ENCODE results near the gene ARHGEF19. TPM values are rescaled to one million over a fixed set of nuclear protein-coding genes. Genes with fewer than 3 reads are reported as not detected.

ARHGEF19 gene
- total and polyA plus RNA-seq, 2 of the 4 experiments (the other 2 are of a cell fraction), result 4.5 to 16.8 TPM

- ChIA-PET POLR2A (ENCODE audit: unreplicated experiment) (no interaction called here), CTCF (no interaction called here)
- Histone ChIP-seq H4K5ac (ENCODE audit: low read depth, low read length) (no peak overlapping the region), H3K4ac (ENCODE audit: low read depth, low read length) (no peak overlapping the region), H2AFZ (replicated peaks; ENCODE audit: low read length, poor library complexity) (peak overlapping the region; percentile 67), H3K36me3 (ENCODE audit: control insufficient read depth, insufficient read depth, low read length) (no peaks in the 10 kb centered on the region), H3K4me1 (ENCODE audit: control insufficient read depth, insufficient read depth, low read length) (no peaks in the 10 kb centered on the region; the same call in 1 of the 2 replicates), H2BK20ac (ENCODE audit: low read depth, low read length) (no peak overlapping the region), H3K9ac (ENCODE audit: low read depth, low read length) (no peak overlapping the region), H3K23ac (ENCODE audit: low read depth, low read length) (no peak overlapping the region), H4K91ac (ENCODE audit: insufficient read depth, low read depth, low read length) (no peak overlapping the region), H3K27ac (ENCODE audit: insufficient read depth, low read length) (no peak overlapping the region), H3K79me1 (ENCODE audit: low read depth in 1 of 2, low read length in 2 of 2) (no peaks in the 10 kb centered on the region), H3K14ac (replicated peaks; ENCODE audit: low read depth, low read length) (no peak overlapping the region), H3K9me3 (ENCODE audit: control insufficient read depth, insufficient read depth, low read length) (peaks cover 14% of the 10 kb centered on the region), H2BK120ac (ENCODE audit: low read depth, low read length) (no peak overlapping the region), H2BK15ac (ENCODE audit: low read depth, low read length) (no peak overlapping the region), H3K56ac (ENCODE audit: extremely low read depth, insufficient read depth, low read length) (no peak overlapping the region), H4K20me1 (ENCODE audit: insufficient read depth, low read length) (no peaks in the 10 kb centered on the region), H2BK5ac (ENCODE audit: low read depth, low read length, poor library complexity, severe bottlenecking) (no peak overlapping the region), H3K18ac (ENCODE audit: low read depth, low read length) (no peak overlapping the region), H3K27me3 (ENCODE audit: control insufficient read depth, insufficient read depth, low read length) (peaks cover 39% of the 10 kb centered on the region), H2AK5ac (ENCODE audit: low read depth, low read length) (no peak overlapping the region), H2AK9ac (replicated peaks; ENCODE audit: low read depth, low read length, poor library complexity) (peak overlapping the region; percentile 55), H4K8ac (ENCODE audit: low read depth in 2 of 2, low read length in 2 of 2) (no peak overlapping the region), H3K9me1 (ENCODE audit: insufficient read depth, low read length) (no peaks in the 10 kb centered on the region), H3K4me2 (ENCODE audit: low read depth, low read length) (no peak overlapping the region), H3K4me3 (ENCODE audit: insufficient read depth, low read depth, low read length) (no peak overlapping the region)
- in situ Hi-C loops (cut with MboI; ENCODE audit: low sequenced_read_pairs) (no loop called here), dilution Hi-C loops (cut with HindIII; ENCODE audit: low sequenced_read_pairs, unreplicated experiment) (no loop called here), intact Hi-C loops (cut with micrococcal nuclease) (no loop called here)
- DNase-seq, result no peak
- BruUV-seq (replicated peaks), result no TSS peak
- no peak for ATAC-seq (ENCODE audit: low read depth)
- 83% methylated on average over 4 of the region's 7 CpGs; no CpG with 5 or more reads in 1 of the 2 experiments for WGBS, 2 experiments (ENCODE audit: extremely low coverage in 2 of 2, insufficient read length in 1 of 2)
- TF ChIP-seq POLR2A (IDR thresholded peaks at IDR 0.05; ENCODE audit: low read depth, low read length) (no peak), SMC3 (IDR thresholded peaks at IDR 0.05; ENCODE audit: low read depth, low read length) (no peak), RCOR1 (IDR thresholded peaks at IDR 0.05; ENCODE audit: insufficient replicate concordance, low read length) (no peak), RAD21 (IDR thresholded peaks at IDR 0.05; ENCODE audit: low read length) (no peak), CTCF (conservative IDR thresholded peaks at IDR 0.05; ENCODE audit: low read depth, low read length) (no peak), ELK1 (IDR thresholded peaks at IDR 0.05; ENCODE audit: borderline replicate concordance, low read depth, low read length) (no peak), MAFK (IDR thresholded peaks at IDR 0.05; ENCODE audit: low read depth, low read length) (no peak), CHD1 (IDR thresholded peaks at IDR 0.05; ENCODE audit: low read depth, low read length) (no peak), CEBPB (IDR thresholded peaks at IDR 0.05; ENCODE audit: low read depth, low read length) (no peak), MXI1 (IDR thresholded peaks at IDR 0.05; ENCODE audit: borderline replicate concordance, low read depth, low read length) (no peak), RFX5 (IDR thresholded peaks at IDR 0.05; ENCODE audit: low read depth, low read length) (no peak), BHLHE40 (IDR thresholded peaks at IDR 0.05; ENCODE audit: low read depth, low read length) (no peak), USF2 (IDR thresholded peaks at IDR 0.05; ENCODE audit: low read depth, low read length) (no peak)
These were observed 13.7 kb upstream of the ARHGEF19 start for GRCh38 chr1:16226129-16226489.
